Fibroblast of lung (primary cell): Measurements from ENCODE around the gene DDR1.

Experiments used
- EZH2 ChIP-seq: IDR thresholded peaks from 2 replicates; pipeline ENCODE4 v1.5.1; 2012; ENCODE audit warnings: low read length, control low read depth, mild to moderate bottlenecking; ENCODE audit errors: missing control alignments
- TF ChIP-seq, protein P1 (sequence below), 2 donors: IDR thresholded peaks in 1 of 2; conservative IDR thresholded peaks in 1 of 2; 1 replicate in 1 of 2; 2 replicates in 1 of 2; pipeline ENCODE4 v1.5.1; 2011 to 2012; ENCODE audit warnings: low read length in 2 of 2, control low read depth in 1 of 2, inconsistent platforms in 1 of 2, low read depth in 1 of 2, mild to moderate bottlenecking in 1 of 2

DNA sequence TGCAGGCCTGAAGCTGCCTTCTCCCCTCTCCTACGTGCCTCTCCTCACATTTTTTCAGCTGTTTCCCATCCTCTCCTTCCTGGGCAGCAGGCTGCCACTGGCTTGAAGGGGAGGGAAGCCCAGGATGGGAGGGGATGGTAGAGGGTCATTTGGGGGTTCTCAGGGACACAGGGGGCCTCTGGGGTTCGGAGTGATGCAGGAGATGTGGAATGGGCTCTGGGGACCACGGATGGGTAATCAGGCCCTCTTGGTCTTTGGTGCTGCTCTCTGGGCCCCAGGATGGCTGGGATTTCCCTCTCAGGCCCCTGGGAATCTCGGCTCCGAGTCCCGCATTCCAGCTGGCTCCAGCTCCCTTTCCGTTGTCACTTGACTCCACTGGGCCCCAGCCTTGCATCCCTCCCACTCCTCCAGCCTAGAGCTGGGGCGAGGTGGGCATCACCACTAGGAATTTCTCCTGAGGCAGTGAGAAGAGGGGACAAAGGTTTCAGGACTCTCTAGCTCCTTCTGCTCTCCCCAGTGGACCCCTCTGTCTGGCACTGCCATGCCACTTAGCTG is 2.0 kb upstream of the DDR1 start:
- TF ChIP-seq, protein P1, sequence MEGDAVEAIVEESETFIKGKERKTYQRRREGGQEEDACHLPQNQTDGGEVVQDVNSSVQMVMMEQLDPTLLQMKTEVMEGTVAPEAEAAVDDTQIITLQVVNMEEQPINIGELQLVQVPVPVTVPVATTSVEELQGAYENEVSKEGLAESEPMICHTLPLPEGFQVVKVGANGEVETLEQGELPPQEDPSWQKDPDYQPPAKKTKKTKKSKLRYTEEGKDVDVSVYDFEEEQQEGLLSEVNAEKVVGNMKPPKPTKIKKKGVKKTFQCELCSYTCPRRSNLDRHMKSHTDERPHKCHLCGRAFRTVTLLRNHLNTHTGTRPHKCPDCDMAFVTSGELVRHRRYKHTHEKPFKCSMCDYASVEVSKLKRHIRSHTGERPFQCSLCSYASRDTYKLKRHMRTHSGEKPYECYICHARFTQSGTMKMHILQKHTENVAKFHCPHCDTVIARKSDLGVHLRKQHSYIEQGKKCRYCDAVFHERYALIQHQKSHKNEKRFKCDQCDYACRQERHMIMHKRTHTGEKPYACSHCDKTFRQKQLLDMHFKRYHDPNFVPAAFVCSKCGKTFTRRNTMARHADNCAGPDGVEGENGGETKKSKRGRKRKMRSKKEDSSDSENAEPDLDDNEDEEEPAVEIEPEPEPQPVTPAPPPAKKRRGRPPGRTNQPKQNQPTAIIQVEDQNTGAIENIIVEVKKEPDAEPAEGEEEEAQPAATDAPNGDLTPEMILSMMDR (conservative IDR thresholded peaks at IDR 0.05 in 1 of 2, IDR thresholded peaks at IDR 0.05 in 1 of 2; ENCODE audit: low read depth in 1 of 2, low read length in 2 of 2), result no peak
- TF ChIP-seq EZH2, result no peak
